HG03064 (cell line): Measurements from ENCODE around the gene TPGS1.

Experiments
- ATAC-seq: cut with Tn5 transposase; IDR thresholded peaks from one replicate; pipeline ENCODE4 v1.9.1; 2021; ENCODE audit warnings: low read depth; ENCODE audit not compliant: unreplicated experiment

TPGS1 gene

GRCh38 chr19:507286-508203 is at the start of gene TPGS1:
Gene TPGS1, plus strand, starts transcription at chr19:507497. Its CDS starts 10 bp downstream, at chr19:507507.
- peak; percentile 62 for ATAC-seq

- no peak for ATAC-seq
Measured at GRCh38 chr19:457636-458035, 49.7 kb upstream of the TPGS1 start.

GRCh38 chr19:458091-459042 is 48.9 kb upstream of the TPGS1 start:
- no peak for ATAC-seq

GRCh38 chr19:459724-460511 is 47.4 kb upstream of the TPGS1 start:
- ATAC-seq: no peak

- no peak for ATAC-seq
Measured at GRCh38 chr19:460877-461720, 46.2 kb upstream of the TPGS1 start, which contains the start of gene SHC2. Gene SHC2, minus strand, starts transcription at chr19:461033. Its CDS starts 37 bp downstream, at chr19:460996.

- no peak for ATAC-seq
Measured at GRCh38 chr19:461721-462551, 45.4 kb upstream of the TPGS1 start.

DNA sequence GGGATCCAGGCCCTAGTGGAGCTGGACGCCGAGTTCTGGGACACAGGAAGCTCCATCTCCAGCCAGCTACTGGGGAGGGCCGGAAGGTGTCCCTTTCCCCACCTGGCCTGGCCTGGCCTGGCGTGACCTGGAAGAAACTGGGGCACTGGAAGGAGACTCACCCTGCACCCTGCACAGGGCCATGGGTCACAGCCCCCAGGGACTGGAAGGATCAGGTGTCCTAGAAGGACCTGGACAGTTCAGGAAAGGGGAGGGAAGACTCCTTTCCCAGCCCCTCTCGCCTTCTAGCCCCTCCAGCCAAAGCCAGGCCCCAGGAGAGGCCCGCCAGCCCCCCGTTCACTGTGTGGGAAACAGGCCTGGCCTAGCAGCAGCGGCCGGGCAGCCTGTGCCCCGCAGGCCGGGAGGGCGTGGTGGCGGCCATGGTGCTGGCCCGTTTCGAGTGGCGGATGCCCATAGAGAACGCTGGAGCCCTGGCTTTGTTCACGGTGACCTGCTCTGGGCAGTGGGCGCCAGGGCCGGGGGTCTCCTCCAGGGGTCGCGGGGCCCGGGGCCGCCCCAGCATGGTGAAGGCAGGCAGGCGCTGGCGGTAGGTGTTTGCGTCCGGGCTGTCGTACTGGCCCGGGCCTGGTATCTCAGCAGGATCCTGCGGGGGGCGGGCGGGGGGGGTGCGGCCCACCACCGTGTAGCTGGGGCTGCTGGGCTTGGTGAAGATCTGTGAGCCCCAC is 43.7 kb upstream of the TPGS1 start:
- ATAC-seq: no peak

GRCh38 chr19:464208-464545 is 43.1 kb upstream of the TPGS1 start:
- ATAC-seq: no peak

- ATAC-seq: no peak
Measured at GRCh38 chr19:465056-465816, 42.1 kb upstream of the TPGS1 start.

GRCh38 chr19:467554-467953 is 39.7 kb upstream of the TPGS1 start:
- ATAC-seq: no peak

- ATAC-seq: no peak
Measured at GRCh38 chr19:468587-469256, 38.6 kb upstream of the TPGS1 start.

GRCh38 chr19:469833-470232 is 37.5 kb upstream of the TPGS1 start:
- ATAC-seq: no peak

DNA sequence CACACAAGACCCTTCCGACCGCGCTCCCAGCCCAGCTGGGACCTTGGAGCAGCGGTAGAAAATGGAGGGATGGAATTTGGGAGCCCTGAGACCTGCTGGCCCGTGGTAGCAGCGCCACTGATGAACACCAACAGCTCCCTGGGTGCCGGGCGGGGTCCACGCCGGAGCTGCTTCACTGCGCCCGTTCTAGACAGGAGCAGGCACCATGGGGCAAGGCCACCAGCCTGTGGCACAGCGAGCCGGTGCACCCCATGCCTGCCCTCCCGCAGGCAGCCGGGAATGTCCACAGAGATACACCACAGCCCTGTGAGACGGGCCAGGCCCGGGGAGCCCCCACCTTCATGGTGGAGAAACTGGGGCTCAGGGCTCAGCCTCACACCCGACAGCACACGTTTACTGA is 36.6 kb upstream of the TPGS1 start:
- no peak for ATAC-seq

DNA sequence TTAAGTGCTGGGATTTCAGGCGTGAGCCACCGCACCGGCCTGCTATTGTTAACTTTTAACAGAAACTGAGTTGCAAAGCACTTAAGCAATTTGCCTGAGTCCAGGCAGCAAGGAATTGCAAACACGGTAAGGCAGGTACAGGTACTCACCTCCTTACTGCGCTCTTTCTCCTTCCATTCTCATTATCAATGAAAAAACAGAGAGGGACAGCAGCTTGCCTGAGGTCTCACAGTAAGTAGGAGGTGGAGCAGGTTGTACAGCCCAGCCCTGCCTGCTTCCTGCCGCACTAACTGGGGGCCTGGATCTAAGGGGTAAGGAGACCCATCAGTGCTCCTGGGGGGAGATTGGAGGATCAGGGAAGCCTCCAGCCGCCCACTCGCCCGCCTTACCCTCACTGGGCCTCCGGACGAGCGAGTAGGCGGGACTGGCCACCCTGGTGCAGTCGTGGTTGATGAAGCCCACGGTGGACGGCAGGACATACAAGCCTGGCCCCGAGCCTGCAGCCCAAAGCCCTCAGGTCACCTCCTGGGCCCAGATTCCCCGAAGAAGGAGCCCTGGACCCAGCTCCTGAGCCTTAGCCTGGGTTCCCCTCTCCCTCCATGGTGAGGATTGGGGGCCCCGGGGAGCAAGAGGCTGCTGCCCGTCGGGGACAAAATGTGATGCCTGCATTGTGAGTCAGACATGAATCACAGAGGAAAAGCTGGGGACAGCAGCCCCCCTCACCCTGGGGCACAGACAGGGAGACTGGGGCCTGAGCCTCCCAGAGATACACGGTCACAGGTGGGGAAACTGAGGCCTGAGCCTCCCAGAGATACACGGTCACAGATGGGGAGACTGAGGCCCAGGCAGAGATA is 35.1 kb upstream of the TPGS1 start:
- no peak for ATAC-seq

- no peak for ATAC-seq
Measured at GRCh38 chr19:474126-475078, 32.9 kb upstream of the TPGS1 start.
